HG03095 (cell line): Measurements from ENCODE around the gene GSX2.
A peak's percentile ranks its signal among the peaks of the same experiment; 100 is the strongest.
"Not testable (repeated sequence)": the region's sequence is repeated elsewhere in the genome, so short reads cannot be mapped to it uniquely, and the experiment has no call there.

Experiments used
- ATAC-seq: cut with Tn5 transposase; IDR thresholded peaks from one replicate; pipeline ENCODE4 v1.9.1; 2021; ENCODE audit warnings: moderate library complexity; ENCODE audit not compliant: unreplicated experiment

The GSX2 gene

GRCh38 chr4:54099748-54100574 is at the start of gene GSX2:
Gene GSX2, plus strand, starts transcription at chr4:54100163. Its CDS starts 182 bp downstream, at chr4:54100345.
- ATAC-seq: no peak

GRCh38 chr4:54050214-54050904 is 49.6 kb upstream of the GSX2 start:
- ATAC-seq: no peak

DNA sequence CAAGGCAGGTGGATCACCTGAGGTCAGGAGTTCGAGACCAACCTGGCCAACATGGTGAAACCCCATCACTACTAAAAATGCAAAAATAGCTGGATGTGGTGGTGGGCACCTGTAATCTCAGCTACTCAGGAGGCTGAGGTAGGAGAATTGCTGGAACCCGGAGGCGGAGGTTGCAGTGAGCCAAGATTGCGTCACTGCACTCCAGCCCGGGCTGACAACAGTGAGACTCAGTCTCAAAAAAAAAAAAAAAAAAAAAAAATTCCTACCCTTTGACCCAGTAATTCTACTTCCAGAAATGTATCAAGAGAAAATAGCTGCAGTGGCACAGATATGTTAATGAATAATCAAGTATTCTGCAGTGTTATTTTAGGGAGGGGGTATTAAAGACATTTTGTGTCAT is 46.6 kb upstream of the GSX2 start:
- ATAC-seq: not testable (repeated sequence)

DNA sequence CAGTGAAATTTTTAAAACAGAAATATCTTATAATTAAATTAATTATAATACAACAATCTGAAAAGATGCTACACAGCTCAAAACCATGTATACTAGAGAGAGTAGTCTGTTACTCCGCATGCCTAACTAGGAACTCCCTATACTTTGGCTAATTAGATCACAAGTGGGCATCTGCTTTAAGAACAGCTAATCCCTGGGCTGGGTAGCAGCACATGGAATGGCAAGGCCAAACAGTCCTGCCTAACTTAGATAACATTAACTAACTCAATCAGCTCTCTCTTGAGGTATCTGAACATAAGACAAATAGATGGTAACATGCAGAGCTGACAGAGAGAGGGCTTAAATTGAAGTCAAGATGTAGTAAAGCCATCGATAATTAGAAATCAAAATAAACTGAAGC is 45.5 kb upstream of the GSX2 start:
- no peak for ATAC-seq

- no peak for ATAC-seq
These were observed 44.5 kb upstream of the GSX2 start for GRCh38 chr4:54055494-54055893.

GRCh38 chr4:54056360-54056759 is 43.6 kb upstream of the GSX2 start:
- ATAC-seq: no peak

- no peak for ATAC-seq
These were observed 41.8 kb upstream of the GSX2 start for GRCh38 chr4:54058171-54058570.

DNA sequence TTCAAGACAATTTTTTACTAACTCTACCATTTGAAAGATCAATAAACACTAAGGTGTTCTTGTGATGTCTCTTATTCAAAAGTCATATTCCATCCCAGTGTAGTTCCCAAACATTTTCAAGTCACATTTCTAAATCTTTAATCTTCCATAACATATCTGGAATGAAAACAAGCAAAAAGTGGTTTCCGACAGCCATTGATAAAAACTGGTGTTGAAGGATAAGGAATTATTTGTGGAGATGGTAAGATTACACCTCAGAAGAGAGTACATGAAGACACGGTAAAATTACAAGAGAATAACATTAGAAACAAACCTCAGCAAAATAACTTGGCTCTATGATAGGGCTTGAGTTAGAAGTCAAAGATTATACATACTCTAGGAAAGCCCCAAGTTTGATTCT is 39.8 kb upstream of the GSX2 start:
- ATAC-seq: no peak

DNA sequence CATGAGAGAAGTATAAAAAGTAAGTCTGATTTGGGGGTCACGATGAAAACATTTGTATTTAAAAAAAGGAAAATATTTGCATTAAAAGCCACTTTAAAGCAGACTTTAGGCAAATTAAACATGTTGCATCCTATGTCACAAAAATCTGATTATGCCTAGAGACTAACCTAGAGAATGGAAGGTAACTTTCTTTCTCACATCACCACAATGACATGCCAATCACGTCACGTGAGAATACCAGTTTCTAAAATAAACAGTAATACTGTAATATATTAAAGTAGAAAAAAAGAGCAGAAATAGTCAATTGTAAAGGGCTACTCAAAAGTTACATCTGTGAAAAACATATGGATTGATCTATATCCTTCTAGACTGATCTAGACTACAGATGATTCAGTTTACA is 38.9 kb upstream of the GSX2 start:
- ATAC-seq: no peak

DNA sequence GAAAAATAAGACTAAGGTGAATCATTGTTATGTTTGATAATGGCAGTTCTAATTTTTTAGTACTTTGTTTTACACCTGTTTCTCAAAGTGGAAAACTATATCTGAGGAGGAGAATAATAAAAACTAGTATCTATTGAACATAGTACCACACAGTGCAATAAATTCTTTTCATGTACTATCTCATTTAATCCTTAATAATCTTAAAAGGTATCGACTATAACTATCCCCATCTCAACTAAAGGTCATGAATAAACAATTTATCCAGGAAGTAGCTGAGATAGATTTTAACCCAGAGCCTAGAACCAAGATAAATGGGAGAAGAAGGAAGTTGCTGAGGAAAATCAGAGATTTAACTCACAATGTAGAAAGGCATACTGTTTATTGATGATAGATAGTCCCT is 38.1 kb upstream of the GSX2 start:
- no peak for ATAC-seq

DNA sequence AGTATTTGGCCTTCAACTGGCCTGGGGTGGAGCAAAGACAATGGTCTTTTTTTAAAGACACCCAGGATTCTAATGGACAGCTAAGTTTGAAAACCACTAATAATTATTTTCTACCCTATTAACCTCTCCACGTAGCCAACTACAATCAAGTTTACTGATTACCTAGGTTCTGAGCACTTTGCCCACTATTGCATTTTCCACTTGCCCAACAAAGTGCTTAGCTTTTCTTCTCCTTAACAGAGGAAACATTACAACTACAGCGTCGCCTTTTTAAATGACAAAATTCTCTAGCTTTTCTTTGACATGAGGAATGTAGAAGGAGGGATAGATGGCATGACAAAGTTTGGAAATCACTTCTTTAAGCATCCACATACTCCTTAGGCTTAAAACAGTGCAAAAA is 37.6 kb upstream of the GSX2 start:
- ATAC-seq: no peak

GRCh38 chr4:54063229-54063628 is 36.7 kb upstream of the GSX2 start:
- no peak for ATAC-seq

GRCh38 chr4:54063737-54064316 is 36.1 kb upstream of the GSX2 start:
- ATAC-seq: peak; percentile 28

DNA sequence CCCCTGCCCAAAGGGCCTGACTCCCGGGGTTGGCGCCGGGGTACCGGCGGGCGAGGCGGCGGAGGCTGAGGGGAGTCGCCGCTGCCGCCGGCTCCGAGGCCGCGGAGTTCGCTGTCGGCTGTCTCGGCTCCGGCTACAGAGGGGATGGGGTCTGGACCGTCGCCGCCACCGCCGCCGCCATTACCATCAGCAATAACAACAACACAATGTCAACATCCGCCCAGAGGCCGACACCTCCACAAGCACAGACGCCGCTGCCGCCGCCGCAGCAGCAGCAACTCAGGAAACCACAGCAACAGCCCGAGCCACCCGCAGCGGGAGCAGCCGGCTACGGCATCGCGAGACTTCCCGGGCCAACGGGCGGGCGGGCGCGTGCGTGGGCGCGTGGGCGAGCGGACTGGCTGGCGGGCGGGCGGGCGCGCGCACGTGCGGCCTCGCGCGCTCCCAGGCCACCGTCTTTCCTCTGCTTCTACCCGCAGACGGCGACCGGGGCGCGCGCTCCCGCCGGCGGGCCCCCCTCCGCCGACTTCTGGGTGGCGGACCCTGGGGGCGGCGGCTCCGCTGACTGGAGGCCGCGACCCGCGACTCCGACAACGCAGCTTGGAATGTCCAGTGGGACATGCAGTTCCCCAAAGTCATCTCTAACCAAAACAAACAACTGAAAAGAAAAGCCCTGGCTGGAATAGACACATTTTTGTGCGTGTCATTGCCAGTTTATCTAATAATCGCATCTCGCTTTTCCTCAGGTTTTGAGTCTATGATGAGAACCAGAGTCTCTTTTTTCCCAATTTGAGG is 35.4 kb upstream of the GSX2 start, which contains the start of gene CHIC2:
Gene CHIC2, minus strand, starts transcription at position 289 of the 795 bp plus-strand sequence. CDS start 305 bp downstream, outside the sequence.
- peak; percentile 89 for ATAC-seq

DNA sequence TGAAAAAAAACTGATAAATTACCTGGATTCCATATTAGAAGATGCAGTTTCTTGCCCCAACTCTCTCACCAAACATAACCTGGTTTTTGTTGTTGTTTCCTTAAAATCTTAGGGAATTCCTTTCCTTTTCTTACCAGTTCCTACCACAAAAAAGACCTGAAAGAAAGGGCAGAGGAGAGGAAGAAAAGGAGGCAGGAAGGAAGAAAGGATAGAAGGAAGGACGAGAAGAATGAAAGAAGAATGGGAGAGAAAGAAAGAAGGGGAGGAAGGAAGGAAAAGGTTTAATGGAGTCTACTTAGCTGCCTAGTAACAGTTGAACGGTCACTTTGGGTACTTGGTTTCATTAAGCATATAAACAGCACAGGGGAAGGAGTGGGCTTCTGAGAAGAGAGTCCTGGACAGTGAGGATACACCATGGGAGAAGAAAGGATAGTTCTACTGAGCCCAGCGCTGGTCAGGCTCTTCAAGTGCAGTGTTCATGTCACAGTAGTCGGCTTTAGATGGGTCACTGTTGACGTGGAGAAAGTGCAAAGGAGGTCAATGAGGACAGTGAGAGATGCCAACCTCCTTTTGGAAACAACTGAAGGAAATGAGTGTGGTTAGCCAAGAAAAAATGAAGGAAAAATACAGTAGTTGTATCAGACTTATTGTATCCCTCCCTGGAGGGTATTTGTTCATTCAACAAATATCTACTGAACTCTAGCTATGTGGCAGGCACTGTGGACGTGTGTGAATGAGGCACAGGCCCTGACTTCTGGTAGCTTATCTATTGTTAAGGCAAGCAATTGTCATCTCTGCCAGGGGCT is 34.5 kb upstream of the GSX2 start:
- no peak for ATAC-seq

DNA sequence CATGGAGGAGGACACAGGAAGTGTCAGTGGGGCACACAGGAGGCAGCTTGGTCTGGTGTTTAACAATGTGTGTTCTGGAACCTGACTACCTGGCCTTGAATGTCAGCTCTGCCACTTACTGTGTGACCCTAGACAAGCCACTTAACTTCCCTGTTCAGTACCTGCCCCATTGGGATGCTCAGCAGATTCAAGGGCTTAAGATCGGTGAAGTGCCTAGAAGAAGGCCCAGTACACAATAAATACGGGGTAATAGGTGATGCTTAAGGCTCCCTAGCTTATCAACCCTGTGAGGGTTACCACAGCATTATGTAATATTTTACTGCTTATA is 33.9 kb upstream of the GSX2 start:
- no peak for ATAC-seq

GRCh38 chr4:54066718-54067129 is 33.2 kb upstream of the GSX2 start:
- no peak for ATAC-seq

DNA sequence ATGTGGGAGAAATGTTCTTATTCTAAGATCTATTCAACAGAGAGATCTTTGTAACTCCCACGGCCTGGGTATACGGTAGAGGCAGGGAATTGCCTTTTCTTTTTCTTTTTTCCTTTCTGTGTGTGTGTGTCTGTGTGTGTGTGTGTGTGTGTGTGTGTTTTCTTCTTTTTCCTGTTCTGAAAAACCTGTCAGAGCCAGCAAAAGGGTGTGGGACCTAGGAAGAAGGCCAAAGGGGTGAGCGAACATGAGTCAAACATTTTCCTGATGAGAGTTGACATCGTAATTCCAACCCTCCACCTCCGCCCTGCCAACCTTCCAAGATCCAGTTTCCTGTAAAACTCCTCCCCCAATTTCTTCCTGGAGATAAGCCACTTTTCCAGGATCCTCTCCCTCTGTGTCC is 32.8 kb upstream of the GSX2 start:
- no peak for ATAC-seq

- no peak for ATAC-seq
These were observed 26.6 kb upstream of the GSX2 start for GRCh38 chr4:54073271-54073880.

- no peak for ATAC-seq
These were observed 25.6 kb upstream of the GSX2 start for GRCh38 chr4:54074381-54074780.
